ENCODE measurements around the gene ANO8.
"Not testable (repeated sequence)": the region's sequence is repeated elsewhere in the genome, so short reads cannot be mapped to it uniquely, and the experiment has no call there.

Gene ANO8

GRCh38 chr19:17311455-17312188 is 23.0 kb downstream of the ANO8 start:
- no peak for DNase-seq (ENCODE audit: low read depth)

- no peak for DNase-seq (ENCODE audit: low read depth)
Observed at GRCh38 chr19:17309965-17310461, 24.6 kb downstream of the ANO8 start.

- DNase-seq (ENCODE audit: low read depth) = peak; percentile 99
Observed at GRCh38 chr19:17309198-17309964, 25.3 kb downstream of the ANO8 start, which contains the start of gene DDA1. DDA1 (plus strand) TSS chr19:17309563; CDS start chr19:17309655, 92 bp downstream.

- no peak for DNase-seq (ENCODE audit: low read depth)
Observed at GRCh38 chr19:17307876-17308377, 26.7 kb downstream of the ANO8 start.

GRCh38 chr19:17306285-17306714 is 28.4 kb downstream of the ANO8 start:
- DNase-seq (ENCODE audit: low read depth) = no peak

- peak; percentile 90 for DNase-seq (ENCODE audit: low read depth)
Observed at GRCh38 chr19:17305517-17306284, 29.0 kb downstream of the ANO8 start, which contains the start of gene MRPL34. MRPL34 (plus strand) TSS chr19:17305872; CDS start chr19:17305893, 21 bp downstream.

- DNase-seq (ENCODE audit: low read depth) = no peak
Observed at GRCh38 chr19:17305216-17305516, 29.5 kb downstream of the ANO8 start.

GRCh38 chr19:17304386-17305215 is 30.1 kb downstream of the ANO8 start:
- no peak for DNase-seq (ENCODE audit: low read depth)

- DNase-seq (ENCODE audit: low read depth) = no peak
Observed at GRCh38 chr19:17303940-17304267, 30.8 kb downstream of the ANO8 start.

- peak; percentile 87 for DNase-seq (ENCODE audit: low read depth)
Observed at GRCh38 chr19:17303167-17303939, 31.3 kb downstream of the ANO8 start, which contains the start of gene ABHD8. ABHD8 (minus strand) TSS chr19:17303425; CDS start chr19:17301616, 1,809 bp downstream.

- peak; percentile 18 for DNase-seq (ENCODE audit: low read depth)
Observed at GRCh38 chr19:17302391-17303166, 32.1 kb downstream of the ANO8 start.

- no peak for DNase-seq (ENCODE audit: low read depth)
Observed at GRCh38 chr19:17300992-17301619, 33.5 kb downstream of the ANO8 start.

- DNase-seq (ENCODE audit: low read depth) = no peak
Observed at GRCh38 chr19:17296976-17297375, 37.7 kb downstream of the ANO8 start.

- DNase-seq (ENCODE audit: low read depth) = no peak
Observed at GRCh38 chr19:17296273-17296672, 38.4 kb downstream of the ANO8 start.

- DNase-seq (ENCODE audit: low read depth) = not testable (repeated sequence)
Observed at GRCh38 chr19:17295551-17295950, 39.1 kb downstream of the ANO8 start.

- peak; percentile 24 for DNase-seq (ENCODE audit: low read depth)
Observed at GRCh38 chr19:17294051-17294891, 40.4 kb downstream of the ANO8 start.

- no peak for DNase-seq (ENCODE audit: low read depth)
Observed at GRCh38 chr19:17293605-17294004, 41.0 kb downstream of the ANO8 start.
